C4-2B (cell line): ENCODE data around the gene HOXC13.

Experiments
- ZFX ChIP-seq: fragments of 450-650 bp; IDR thresholded peaks from 2 replicates; pipeline ENCODE4 v1.6.1; 2017
- TF ChIP-seq, protein P1 (sequence below): fragments of 450-650 bp; conservative IDR thresholded peaks from 2 replicates; pipeline ENCODE4 v1.5.1; 2017; ENCODE audit warnings: mild to moderate bottlenecking

- TF ChIP-seq, protein P1, sequence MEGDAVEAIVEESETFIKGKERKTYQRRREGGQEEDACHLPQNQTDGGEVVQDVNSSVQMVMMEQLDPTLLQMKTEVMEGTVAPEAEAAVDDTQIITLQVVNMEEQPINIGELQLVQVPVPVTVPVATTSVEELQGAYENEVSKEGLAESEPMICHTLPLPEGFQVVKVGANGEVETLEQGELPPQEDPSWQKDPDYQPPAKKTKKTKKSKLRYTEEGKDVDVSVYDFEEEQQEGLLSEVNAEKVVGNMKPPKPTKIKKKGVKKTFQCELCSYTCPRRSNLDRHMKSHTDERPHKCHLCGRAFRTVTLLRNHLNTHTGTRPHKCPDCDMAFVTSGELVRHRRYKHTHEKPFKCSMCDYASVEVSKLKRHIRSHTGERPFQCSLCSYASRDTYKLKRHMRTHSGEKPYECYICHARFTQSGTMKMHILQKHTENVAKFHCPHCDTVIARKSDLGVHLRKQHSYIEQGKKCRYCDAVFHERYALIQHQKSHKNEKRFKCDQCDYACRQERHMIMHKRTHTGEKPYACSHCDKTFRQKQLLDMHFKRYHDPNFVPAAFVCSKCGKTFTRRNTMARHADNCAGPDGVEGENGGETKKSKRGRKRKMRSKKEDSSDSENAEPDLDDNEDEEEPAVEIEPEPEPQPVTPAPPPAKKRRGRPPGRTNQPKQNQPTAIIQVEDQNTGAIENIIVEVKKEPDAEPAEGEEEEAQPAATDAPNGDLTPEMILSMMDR = no peak
- no peak for TF ChIP-seq ZFX
These were observed 5.6 kb downstream of the HOXC13 start for GRCh38 chr12:53944209-53944608.
